OCI-LY1 (cell line): ENCODE measurements around the gene WFS1.

Source experiments
- EZH2 ChIP-seq: fragments of 200-600 bp; sonication (generic), shearing (Covaris generic); IDR thresholded peaks from 2 replicates; pipeline ENCODE4 v1.8.0; 2017; ENCODE audit warnings: borderline replicate concordance, mixed run types, mild to moderate bottlenecking, antibody characterized with exemption, low read length, moderate library complexity, mixed read lengths
- TF ChIP-seq, protein P1 (sequence below): fragments of 200-600 bp; sonication (generic), shearing (Covaris generic); IDR thresholded peaks from 2 replicates; pipeline ENCODE4 v1.5.1; 2017; ENCODE audit warnings: mild to moderate bottlenecking, antibody characterized with exemption, low read length, moderate library complexity, mixed read lengths

DNA sequence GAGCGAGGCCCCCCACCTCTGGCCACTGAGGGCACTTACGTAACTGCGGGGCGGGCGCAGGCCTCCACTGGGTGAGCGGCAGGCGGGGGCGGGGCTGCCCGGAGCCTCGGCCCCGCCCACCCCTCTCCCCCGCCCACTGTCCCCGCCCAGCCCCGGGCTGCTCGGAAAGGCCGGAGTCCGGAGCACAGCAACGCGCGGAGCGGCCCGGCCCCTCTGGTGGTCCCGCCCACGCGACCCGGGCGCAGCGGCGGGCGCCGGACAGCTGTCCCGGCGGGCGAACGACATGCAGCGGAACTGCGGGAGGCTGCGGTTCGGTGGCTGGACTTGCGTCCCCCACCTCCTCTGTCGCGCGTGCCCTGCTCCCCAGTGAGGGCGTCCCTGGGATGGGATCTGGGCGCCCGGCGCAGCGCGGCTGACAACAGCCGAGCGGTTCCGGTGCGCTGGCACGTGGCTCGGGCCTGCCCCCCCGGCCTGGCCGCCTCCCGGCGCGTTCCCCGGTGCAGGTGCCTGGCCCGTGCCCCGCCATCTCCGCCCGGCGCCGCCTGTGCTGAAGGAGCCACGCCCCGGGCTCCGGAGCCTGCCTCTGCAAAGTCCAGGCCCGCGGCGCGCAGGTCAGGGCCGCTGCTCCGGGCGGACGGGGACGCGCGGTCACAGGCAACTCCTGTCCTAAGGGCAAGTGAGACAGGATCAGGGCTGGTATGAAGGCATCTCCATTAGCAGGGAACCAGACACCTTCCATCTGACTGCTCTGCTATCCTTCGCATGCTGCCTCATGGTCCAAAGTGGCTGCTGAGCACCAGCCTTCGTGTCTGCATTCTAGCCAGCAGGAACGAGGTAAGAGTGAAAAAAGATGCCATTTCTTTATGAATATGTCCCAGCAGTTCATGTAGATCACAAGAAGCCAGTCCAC, 47.5 kb upstream of the WFS1 start:
- no peak for TF ChIP-seq EZH2
- TF ChIP-seq, protein P1, sequence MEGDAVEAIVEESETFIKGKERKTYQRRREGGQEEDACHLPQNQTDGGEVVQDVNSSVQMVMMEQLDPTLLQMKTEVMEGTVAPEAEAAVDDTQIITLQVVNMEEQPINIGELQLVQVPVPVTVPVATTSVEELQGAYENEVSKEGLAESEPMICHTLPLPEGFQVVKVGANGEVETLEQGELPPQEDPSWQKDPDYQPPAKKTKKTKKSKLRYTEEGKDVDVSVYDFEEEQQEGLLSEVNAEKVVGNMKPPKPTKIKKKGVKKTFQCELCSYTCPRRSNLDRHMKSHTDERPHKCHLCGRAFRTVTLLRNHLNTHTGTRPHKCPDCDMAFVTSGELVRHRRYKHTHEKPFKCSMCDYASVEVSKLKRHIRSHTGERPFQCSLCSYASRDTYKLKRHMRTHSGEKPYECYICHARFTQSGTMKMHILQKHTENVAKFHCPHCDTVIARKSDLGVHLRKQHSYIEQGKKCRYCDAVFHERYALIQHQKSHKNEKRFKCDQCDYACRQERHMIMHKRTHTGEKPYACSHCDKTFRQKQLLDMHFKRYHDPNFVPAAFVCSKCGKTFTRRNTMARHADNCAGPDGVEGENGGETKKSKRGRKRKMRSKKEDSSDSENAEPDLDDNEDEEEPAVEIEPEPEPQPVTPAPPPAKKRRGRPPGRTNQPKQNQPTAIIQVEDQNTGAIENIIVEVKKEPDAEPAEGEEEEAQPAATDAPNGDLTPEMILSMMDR: no peak
